Measurements from ENCODE around the gene RIBC1.

The RIBC1 gene

GRCh38 chrX:53421772-53422085, 944 bp upstream of the RIBC1 start:
- H3K27ac ChIP-seq = peak overlapping the region; percentile 63
- TF ChIP-seq CTCF (conservative IDR thresholded peaks at IDR 0.05) = no peak

GRCh38 chrX:53422086-53422860, 400 bp upstream of the RIBC1 start, which contains the start of gene SMC1A:
TSS of gene SMC1A (minus strand) at chrX:53422654. CDS start at chrX:53422600, 54 bp downstream.
- H3K27ac ChIP-seq = peak within 1 kb of the TSS; percentile 63
- no peak for TF ChIP-seq CTCF (conservative IDR thresholded peaks at IDR 0.05)

GRCh38 chrX:53429755-53430154, 7.1 kb downstream of the RIBC1 start:
- no peak overlapping the region for H3K27ac ChIP-seq
- no peak for TF ChIP-seq CTCF (conservative IDR thresholded peaks at IDR 0.05)

GRCh38 chrX:53430231-53430630, 7.6 kb downstream of the RIBC1 start:
- H3K27ac ChIP-seq = no peak overlapping the region
- no peak for TF ChIP-seq CTCF (conservative IDR thresholded peaks at IDR 0.05)

GRCh38 chrX:53433651-53434639, 11.3 kb downstream of the RIBC1 start, which contains the start of gene HSD17B10:
TSS of gene HSD17B10 (minus strand) at chrX:53434370. CDS start at chrX:53434345, 25 bp downstream.
- peak within 1 kb of the TSS; percentile 50 for H3K27ac ChIP-seq
- no peak for TF ChIP-seq CTCF (conservative IDR thresholded peaks at IDR 0.05)

- TF ChIP-seq CTCF (conservative IDR thresholded peaks at IDR 0.05) = peak; percentile 71
These were observed 13.3 kb downstream of the RIBC1 start for GRCh38 chrX:53435997-53436396.

GRCh38 chrX:53437206-53437605, 14.5 kb downstream of the RIBC1 start:
- H3K27ac ChIP-seq = no peak overlapping the region
- TF ChIP-seq CTCF (conservative IDR thresholded peaks at IDR 0.05) = no peak

More at GRCh38 chrX:53435997-53436396, 13.3 kb downstream of the RIBC1 start:
- no peak overlapping the region for H3K27ac ChIP-seq
